Thymus (tissue), 11 donors: ENCODE results near the gene MIF4GD. TPM values are rescaled to one million over a fixed set of nuclear protein-coding genes. Genes with fewer than 3 reads are reported as not detected.

ENCODE experiments used
- DNase-seq, 9 donors: peaks; one replicate each; pipeline ENCODE4 v3.0.0-alpha.2; 2013; ENCODE audit warnings: low spot score in 9 of 9, low read depth in 6 of 9, missing footprints in 1 of 9
- H3K27ac ChIP-seq, 2 donors: one replicate each; pipeline ENCODE4 v1.5.1; 2013; ENCODE audit warnings: control low read depth in 1 of 2, low read depth in 1 of 2, low read length in 1 of 2, mild to moderate bottlenecking in 1 of 2, moderate library complexity in 1 of 2
- H3K27me3 ChIP-seq, 2 donors: one replicate each; pipeline ENCODE4 v1.5.1; 2013; ENCODE audit warnings: low read length in 1 of 2; ENCODE audit not compliant: control insufficient read depth in 2 of 2, insufficient read depth in 1 of 2
- H3K36me3 ChIP-seq, 2 donors: one replicate each; pipeline ENCODE4 v1.5.1; 2013; ENCODE audit warnings: low read length in 1 of 2, mild to moderate bottlenecking in 1 of 2, moderate library complexity in 1 of 2; ENCODE audit not compliant: control insufficient read depth in 2 of 2, insufficient read depth in 2 of 2
- H3K4me1 ChIP-seq, 2 donors: one replicate each; pipeline ENCODE4 v1.5.1; 2013; ENCODE audit warnings: low read length in 2 of 2; ENCODE audit not compliant: control insufficient read depth in 2 of 2, insufficient read depth in 2 of 2
- H3K4me3 ChIP-seq, 2 donors: one replicate each; pipeline ENCODE4 v1.5.1; 2013; ENCODE audit warnings: low read length in 2 of 2, control low read depth in 1 of 2, mild to moderate bottlenecking in 1 of 2
- H3K9me3 ChIP-seq, 2 donors: one replicate each; pipeline ENCODE4 v1.5.1; 2013; ENCODE audit warnings: low read length in 1 of 2, mild to moderate bottlenecking in 1 of 2; ENCODE audit not compliant: control insufficient read depth in 2 of 2, insufficient read depth in 1 of 2
- WGBS: extraction: QIAGEN DNeasy Blood & Tissue Kit; methylation state at CpG from one replicate; pipeline ENCODE4 v1.1.7; 2013; 5-methylcytosine and 5-hydroxymethylcytosine counted together
- polyA plus RNA-seq: library from polyadenylated mRNA; stranded (reverse); fragments of 200-250 nt; gene quantifications from one replicate; pipeline ENCODE4 v1.2.3, GENCODE V29; 2013
- total RNA-seq: library from RNA; stranded (reverse); fragments of 120-200 nt; gene quantifications from one replicate; pipeline ENCODE4 v1.2.4, GENCODE V29; 2013
- donor health status: healthy.

MIF4GD gene
- total and polyA plus RNA-seq, 2 donors, result 22.8 to 37.3 TPM

GRCh38 chr17:75237100-75238014 lies 33.7 kb downstream of the MIF4GD start:
- 95% methylated on average over 12 of the region's 12 CpGs for WGBS
- H3K9me3 ChIP-seq, result no peaks in the 10 kb centered on the region
- no peak for DNase-seq
- H3K36me3 ChIP-seq, result peaks cover 91 to 92% of the 10 kb centered on the region in 2 donors
- H3K27me3 ChIP-seq, result no peaks in the 10 kb centered on the region
- H3K4me1 ChIP-seq, result peaks cover 0 to 4% of the 10 kb centered on the region in 2 donors
- H3K4me3 ChIP-seq, result no peak overlapping the region
- H3K27ac ChIP-seq, result no peak overlapping the region

DNA sequence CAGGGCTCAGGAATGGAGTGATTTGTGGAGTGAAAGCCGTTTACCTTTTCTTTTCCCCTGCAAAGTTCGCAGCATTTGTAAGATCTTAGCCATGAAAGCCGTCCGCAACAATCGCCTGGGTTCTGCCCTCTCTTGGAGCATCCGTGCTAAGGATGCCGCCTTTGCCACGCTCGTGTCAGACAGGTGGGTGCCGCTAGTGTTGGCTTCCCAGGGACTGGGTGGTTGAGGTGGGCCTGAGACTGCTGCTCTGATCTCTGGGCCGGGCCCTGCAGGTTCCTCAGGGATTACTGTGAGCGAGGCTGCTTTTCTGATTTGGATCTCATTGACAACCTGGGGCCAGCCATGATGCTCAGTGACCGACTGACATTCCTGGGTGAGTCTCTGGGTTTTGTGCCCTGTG lies 38.2 kb downstream of the MIF4GD start:
- Histone ChIP-seq H3K27ac (no peak overlapping the region), H3K36me3 (peaks cover 85 to 89% of the 10 kb centered on the region in 2 donors), H3K27me3 (no peaks in the 10 kb centered on the region), H3K4me1 (peaks cover 0 to 2% of the 10 kb centered on the region in 2 donors), H3K9me3 (no peaks in the 10 kb centered on the region), H3K4me3 (no peak overlapping the region)
- WGBS, result 98% methylated on average over 13 of the region's 13 CpGs
- DNase-seq, result no peak

DNA sequence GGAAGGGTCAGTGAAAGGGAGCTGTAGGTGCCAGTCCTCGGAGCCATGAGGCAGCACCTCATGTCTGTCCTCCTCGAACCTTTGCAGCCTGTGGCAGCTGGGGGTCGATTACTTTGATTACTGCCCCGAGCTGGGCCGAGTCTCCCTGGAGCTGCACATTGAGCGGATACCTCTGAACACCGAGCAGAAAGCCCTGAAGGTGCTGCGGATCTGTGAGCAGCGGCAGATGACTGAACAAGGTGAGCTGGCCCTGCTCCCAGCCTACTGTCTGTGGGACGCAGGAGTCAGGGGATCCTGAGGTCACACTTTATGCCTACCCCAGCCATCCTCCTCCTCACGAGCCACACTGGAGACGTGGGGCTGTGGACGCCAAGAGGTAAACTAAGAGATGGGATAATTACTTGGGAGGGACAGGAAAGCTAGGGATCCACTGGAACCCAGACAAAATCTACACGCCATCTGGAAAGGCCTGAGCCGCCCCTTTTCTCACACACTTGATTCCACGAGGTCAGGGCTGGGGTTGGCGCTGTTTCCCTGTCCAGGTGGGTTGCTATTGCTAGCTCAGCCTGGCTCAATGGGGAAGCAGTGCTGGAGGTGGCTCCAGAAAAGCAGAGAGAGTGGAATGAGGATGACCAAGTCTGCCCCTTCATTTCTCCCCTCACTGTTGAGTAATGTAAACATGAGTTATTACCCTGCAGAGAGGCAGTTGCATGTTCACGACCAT lies 39.1 kb downstream of the MIF4GD start:
- Histone ChIP-seq H3K9me3 (no peaks in the 10 kb centered on the region), H3K36me3 (peaks cover 78 to 84% of the 10 kb centered on the region in 2 donors), H3K4me3 (no peak overlapping the region), H3K27ac (no peak overlapping the region), H3K4me1 (peaks cover 0 to 2% of the 10 kb centered on the region in 2 donors), H3K27me3 (no peaks in the 10 kb centered on the region)
- WGBS, result 97% methylated on average over 18 of the region's 18 CpGs
- DNase-seq, result no peak

GRCh38 chr17:75231071-75231470 lies 40.0 kb downstream of the MIF4GD start:
- no peak overlapping the region for H3K4me3 ChIP-seq
- peaks cover 78 to 84% of the 10 kb centered on the region in 2 donors for H3K36me3 ChIP-seq
- H3K9me3 ChIP-seq, result no peaks in the 10 kb centered on the region
- DNase-seq, result no peak
- H3K27ac ChIP-seq, result no peak overlapping the region
- peaks cover 0 to 2% of the 10 kb centered on the region in 2 donors for H3K4me1 ChIP-seq
- 98% methylated on average over 8 of the region's 8 CpGs for WGBS
- H3K27me3 ChIP-seq, result no peaks in the 10 kb centered on the region

- no peaks in the 10 kb centered on the region for H3K9me3 ChIP-seq
- no peak overlapping the region for H3K4me3 ChIP-seq
- no peak for DNase-seq
- peaks cover 0 to 2% of the 10 kb centered on the region in 2 donors for H3K4me1 ChIP-seq
- H3K27me3 ChIP-seq, result no peaks in the 10 kb centered on the region
- no peak overlapping the region for H3K27ac ChIP-seq
- peaks cover 72 to 84% of the 10 kb centered on the region in 2 donors for H3K36me3 ChIP-seq
- WGBS, result 96% methylated on average over 4 of the region's 4 CpGs
Measured at GRCh38 chr17:75228847-75229246, 42.2 kb downstream of the MIF4GD start.

DNA sequence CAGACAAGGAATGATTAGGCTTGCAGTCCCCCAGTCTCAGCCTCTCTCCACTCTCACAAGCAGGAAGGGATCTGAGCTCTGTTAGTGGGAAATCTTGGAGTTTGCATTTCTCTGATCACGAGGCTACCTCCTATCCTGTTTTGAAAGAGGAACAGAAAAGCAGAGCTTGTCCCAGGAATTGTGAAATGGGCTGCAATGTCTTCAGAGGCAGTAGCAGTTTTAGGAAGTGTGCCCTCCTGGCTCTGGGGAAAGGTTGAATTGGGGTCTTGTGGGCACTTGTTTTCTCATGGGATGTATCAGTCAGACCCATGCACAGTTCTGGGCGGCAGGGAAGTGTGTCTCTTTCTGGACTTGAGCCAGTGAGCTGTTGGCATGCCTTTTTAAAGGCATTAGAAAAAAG lies 42.7 kb downstream of the MIF4GD start:
- H3K4me3 ChIP-seq, result no peak overlapping the region
- H3K27me3 ChIP-seq, result no peaks in the 10 kb centered on the region
- WGBS, result 91% methylated on average over 2 of the region's 2 CpGs
- peaks cover 0 to 2% of the 10 kb centered on the region in 2 donors for H3K4me1 ChIP-seq
- no peak for DNase-seq
- peak overlapping the region in 1 of 2 donors; percentile 26 for H3K27ac ChIP-seq
- no peaks in the 10 kb centered on the region for H3K9me3 ChIP-seq
- peaks cover 72 to 86% of the 10 kb centered on the region in 2 donors for H3K36me3 ChIP-seq

- Histone ChIP-seq H3K27me3 (no peaks in the 10 kb centered on the region), H3K4me1 (peaks cover 0 to 2% of the 10 kb centered on the region in 2 donors), H3K36me3 (peaks cover 70 to 86% of the 10 kb centered on the region in 2 donors), H3K27ac (no peak overlapping the region), H3K9me3 (no peaks in the 10 kb centered on the region), H3K4me3 (no peak overlapping the region)
- WGBS, result 96% methylated on average over 5 of the region's 5 CpGs
- DNase-seq, result no peak
Measured at GRCh38 chr17:75227729-75228128, 43.3 kb downstream of the MIF4GD start.

DNA sequence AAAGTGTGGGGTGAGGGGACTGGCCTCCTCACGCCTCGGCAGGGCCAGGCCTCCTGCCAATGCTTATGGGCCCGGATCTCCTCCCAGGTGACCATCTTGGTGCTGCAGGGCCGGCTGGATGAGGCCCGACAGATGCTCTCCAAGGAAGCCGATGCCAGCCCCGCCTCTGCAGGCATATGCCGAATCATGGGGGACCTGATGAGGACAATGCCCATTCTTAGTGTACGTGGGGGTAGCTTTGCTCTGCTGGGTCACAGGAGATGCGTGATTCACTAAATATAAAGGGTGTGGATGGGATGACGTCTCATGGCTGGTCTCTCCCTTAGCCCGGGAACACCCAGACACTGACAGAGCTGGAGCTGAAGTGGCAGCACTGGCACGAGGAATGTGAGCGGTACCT lies 46.0 kb downstream of the MIF4GD start:
- Histone ChIP-seq H3K4me3 (no peak overlapping the region), H3K4me1 (peaks cover 0 to 2% of the 10 kb centered on the region in 2 donors), H3K27me3 (no peaks in the 10 kb centered on the region), H3K27ac (no peak overlapping the region), H3K36me3 (peaks cover 64 to 74% of the 10 kb centered on the region in 2 donors), H3K9me3 (no peaks in the 10 kb centered on the region)
- WGBS, result 92% methylated on average over 14 of the region's 14 CpGs
- no peak for DNase-seq

DNA sequence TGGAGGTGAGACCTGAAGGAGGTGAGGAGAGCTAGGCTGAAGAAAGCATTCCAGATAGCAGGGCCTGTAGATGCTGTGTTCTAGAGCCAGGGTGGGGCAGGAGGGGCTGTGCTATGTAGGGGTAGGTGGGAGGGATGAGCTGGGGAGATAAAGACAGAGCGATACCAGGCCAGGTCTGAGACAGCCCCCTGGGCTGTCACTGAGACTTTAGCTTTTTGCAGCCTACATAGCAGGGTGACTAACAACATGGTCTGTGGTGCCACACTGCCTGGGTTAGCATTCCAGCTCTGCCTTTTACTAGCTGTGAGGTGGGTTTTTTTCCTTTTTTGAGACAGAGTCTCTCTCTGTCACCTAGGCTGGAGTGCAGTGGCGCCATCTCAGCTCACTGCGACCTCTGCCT lies 51.2 kb downstream of the MIF4GD start:
- no peaks in the 10 kb centered on the region for H3K27me3 ChIP-seq
- DNase-seq, result no peak
- H3K27ac ChIP-seq, result no peak overlapping the region
- WGBS, result 97% methylated on average over 3 of the region's 3 CpGs
- no peaks in the 10 kb centered on the region for H3K4me1 ChIP-seq
- H3K4me3 ChIP-seq, result no peak overlapping the region
- no peaks in the 10 kb centered on the region for H3K9me3 ChIP-seq
- peaks cover 71 to 78% of the 10 kb centered on the region in 2 donors for H3K36me3 ChIP-seq
